H1 (cell line): ENCODE results near the gene DRD5.

Experiments
- EP300 ChIP-seq, 2 experiments: IDR thresholded peaks; 1 replicate in 1 of 2; 2 replicates in 1 of 2; pipeline ENCODE4 v1.6.1; 2011 to 2012; ENCODE audit warnings: low read depth in 2 of 2, low read length in 2 of 2, mild to moderate bottlenecking in 2 of 2, borderline replicate concordance in 1 of 2, inconsistent platforms in 1 of 2, moderate library complexity in 1 of 2
- EZH2 ChIP-seq: fragments of 200-600 bp; sonication (generic); IDR thresholded peaks from 2 replicates; pipeline ENCODE4 v1.7.1; 2012; ENCODE audit warnings: low read depth, mild to moderate bottlenecking, moderate library complexity, low read length, inconsistent platforms; ENCODE audit not compliant: severe bottlenecking
- JUND ChIP-seq: IDR thresholded peaks from 2 replicates; pipeline ENCODE4 v1.6.1; 2011; ENCODE audit warnings: mild to moderate bottlenecking, improper control_type of control experiment, low read length
- NRF1 ChIP-seq: IDR thresholded peaks from 2 replicates; pipeline ENCODE4 v1.6.1; 2011; ENCODE audit warnings: mild to moderate bottlenecking, low read depth, low read length, improper control_type of control experiment
- POLR2A ChIP-seq, 2 experiments: IDR thresholded peaks; 1 replicate in 1 of 2; 2 replicates in 1 of 2; pipeline ENCODE4 v1.6.1; 2011; ENCODE audit warnings: low read depth in 2 of 2, low read length in 2 of 2, mild to moderate bottlenecking in 2 of 2; ENCODE audit errors: control extremely low read depth in 1 of 2
- POLR2AphosphoS5 ChIP-seq: IDR thresholded peaks from 2 replicates; pipeline ENCODE4 v1.6.1; 2011; ENCODE audit warnings: low read depth, low read length
- RFX5 ChIP-seq: IDR thresholded peaks from 2 replicates; pipeline ENCODE4 v1.6.1; 2011; ENCODE audit warnings: low read depth, low read length, improper control_type of control experiment, borderline replicate concordance
- RNF2 ChIP-seq: fragments of 200-900, 300-1000 bp; sonication (generic); IDR thresholded peaks from 2 replicates; pipeline ENCODE4 v1.7.1; 2016; ENCODE audit warnings: borderline replicate concordance, low read depth, mild to moderate bottlenecking, antibody characterized with exemption, low read length; ENCODE audit not compliant: poor library complexity, severe bottlenecking; ENCODE audit errors: missing control alignments
- SP1 ChIP-seq: IDR thresholded peaks from 2 replicates; pipeline ENCODE4 v1.6.1; 2011; ENCODE audit warnings: low read depth, low read length
- SUZ12 ChIP-seq: fragments of 200-600 bp; sonication (generic); IDR thresholded peaks from 2 replicates; pipeline ENCODE4 v1.6.1; 2012; ENCODE audit warnings: mild to moderate bottlenecking, inconsistent platforms, low read length, moderate library complexity, mixed read lengths
- ZNF274 ChIP-seq: IDR thresholded peaks from 2 replicates; pipeline ENCODE4 v1.7.0; 2012; ENCODE audit warnings: low read length, borderline replicate concordance; ENCODE audit errors: extremely low read depth
- TF ChIP-seq, protein P1 (sequence below), 3 experiments: IDR thresholded peaks; 1 replicate in 2 of 3; 2 replicates in 1 of 3; pipeline versions ENCODE4 v1.5.1 to v1.6.1; 2011; ENCODE audit warnings: low read length in 3 of 3, mild to moderate bottlenecking in 3 of 3, inconsistent platforms in 2 of 3, low read depth in 1 of 3, moderate library complexity in 1 of 3; ENCODE audit not compliant: insufficient read depth in 1 of 3; ENCODE audit errors: control extremely low read depth in 1 of 3
- TF ChIP-seq, protein P2 (sequence below): IDR thresholded peaks from 2 replicates; pipeline ENCODE4 v1.6.1; 2012; ENCODE audit warnings: inconsistent platforms

DNA sequence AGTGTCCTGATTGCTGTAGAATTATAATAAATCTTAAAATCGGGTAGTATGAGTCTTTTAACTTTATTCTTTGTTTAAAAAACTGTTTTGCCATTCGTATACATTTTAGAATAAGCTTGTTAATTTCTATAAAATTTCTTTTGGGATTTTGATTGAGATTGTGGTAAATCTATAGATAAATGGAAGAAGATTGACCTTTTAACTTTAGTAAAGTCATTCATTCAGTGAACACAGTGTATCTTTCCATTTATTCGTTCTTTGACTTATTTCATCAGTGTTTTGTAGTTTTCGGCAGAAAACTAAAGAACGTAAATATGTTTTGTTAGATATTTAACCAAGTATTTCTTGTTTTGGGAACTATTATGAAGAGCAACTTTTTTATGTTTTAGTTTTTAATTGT is 38.9 kb downstream of the DRD5 start:
- TF ChIP-seq POLR2A (IDR thresholded peaks at IDR 0.05; ENCODE audit: control extremely low read depth in 1 of 2, low read depth in 2 of 2, low read length in 2 of 2) (no peak), RFX5 (no peak), EZH2 (no peak), RNF2 (no peak), EP300 (IDR thresholded peaks at IDR 0.05; ENCODE audit: borderline replicate concordance in 1 of 2, low read depth in 2 of 2, low read length in 2 of 2) (no peak), JUND (no peak), SP1 (no peak), ZNF274 (no peak), SUZ12 (no peak), POLR2AphosphoS5 (no peak), NRF1 (no peak)
- TF ChIP-seq, protein P1, sequence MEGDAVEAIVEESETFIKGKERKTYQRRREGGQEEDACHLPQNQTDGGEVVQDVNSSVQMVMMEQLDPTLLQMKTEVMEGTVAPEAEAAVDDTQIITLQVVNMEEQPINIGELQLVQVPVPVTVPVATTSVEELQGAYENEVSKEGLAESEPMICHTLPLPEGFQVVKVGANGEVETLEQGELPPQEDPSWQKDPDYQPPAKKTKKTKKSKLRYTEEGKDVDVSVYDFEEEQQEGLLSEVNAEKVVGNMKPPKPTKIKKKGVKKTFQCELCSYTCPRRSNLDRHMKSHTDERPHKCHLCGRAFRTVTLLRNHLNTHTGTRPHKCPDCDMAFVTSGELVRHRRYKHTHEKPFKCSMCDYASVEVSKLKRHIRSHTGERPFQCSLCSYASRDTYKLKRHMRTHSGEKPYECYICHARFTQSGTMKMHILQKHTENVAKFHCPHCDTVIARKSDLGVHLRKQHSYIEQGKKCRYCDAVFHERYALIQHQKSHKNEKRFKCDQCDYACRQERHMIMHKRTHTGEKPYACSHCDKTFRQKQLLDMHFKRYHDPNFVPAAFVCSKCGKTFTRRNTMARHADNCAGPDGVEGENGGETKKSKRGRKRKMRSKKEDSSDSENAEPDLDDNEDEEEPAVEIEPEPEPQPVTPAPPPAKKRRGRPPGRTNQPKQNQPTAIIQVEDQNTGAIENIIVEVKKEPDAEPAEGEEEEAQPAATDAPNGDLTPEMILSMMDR (IDR thresholded peaks at IDR 0.05; ENCODE audit: control extremely low read depth in 1 of 3, insufficient read depth in 1 of 3, low read depth in 1 of 3, low read length in 3 of 3) = no peak
- TF ChIP-seq, protein P2, sequence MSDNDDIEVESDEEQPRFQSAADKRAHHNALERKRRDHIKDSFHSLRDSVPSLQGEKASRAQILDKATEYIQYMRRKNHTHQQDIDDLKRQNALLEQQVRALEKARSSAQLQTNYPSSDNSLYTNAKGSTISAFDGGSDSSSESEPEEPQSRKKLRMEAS = no peak
